Measurements from ENCODE around the gene HEG1. TPM values are rescaled to one million over a fixed set of nuclear protein-coding genes. Genes with fewer than 3 reads are reported as not detected.

The HEG1 gene
- total RNA-seq, 3 donors from 2014 or later (not counting 1 experiment from before 2014, with no cell fraction given), result 52.1 to 83.5 (median 68.1) TPM

- H3K36me3 Mint-ChIP-seq, result peaks cover 19% of the 10 kb centered on the region
- Histone ChIP-seq H3K27ac (ENCODE audit: low read length) (no peak overlapping the region), H3K36me3 (ENCODE audit: control insufficient read depth, insufficient read depth, low read length) (peaks cover 87% of the 10 kb centered on the region), H3K27me3 (ENCODE audit: control insufficient read depth, insufficient read depth, low read length) (no peaks in the 10 kb centered on the region), H3K4me3 (ENCODE audit: low read length) (no peak overlapping the region), H3K4me1 (ENCODE audit: control insufficient read depth, insufficient read depth, low read length) (peaks cover 28% of the 10 kb centered on the region), H3K9me3 (ENCODE audit: control insufficient read depth, insufficient read depth, low read length) (no peaks in the 10 kb centered on the region)
- intact Hi-C loops (cut with micrococcal nuclease), result no loop called here
- no peak for ATAC-seq
- peaks cover 26 to 29% of the 10 kb centered on the region in 2 donors for H3K4me1 Mint-ChIP-seq
- no peaks in the 10 kb centered on the region for H3K27me3 Mint-ChIP-seq (ENCODE audit: low read depth in 2 of 2)
- H3K4me3 Mint-ChIP-seq, result no peak overlapping the region
- DNase-seq, result no peak
- H3K9me3 Mint-ChIP-seq, result no peaks in the 10 kb centered on the region
- no peak for TF ChIP-seq CTCF (IDR thresholded peaks at IDR 0.05)
- H3K27ac Mint-ChIP-seq, result no peak overlapping the region
- WGBS (ENCODE audit: insufficient coverage), result 92% methylated on average over 3 of the region's 4 CpGs
Measured at GRCh38 chr3:125005222-125005621, 50.6 kb downstream of the HEG1 start.

DNA sequence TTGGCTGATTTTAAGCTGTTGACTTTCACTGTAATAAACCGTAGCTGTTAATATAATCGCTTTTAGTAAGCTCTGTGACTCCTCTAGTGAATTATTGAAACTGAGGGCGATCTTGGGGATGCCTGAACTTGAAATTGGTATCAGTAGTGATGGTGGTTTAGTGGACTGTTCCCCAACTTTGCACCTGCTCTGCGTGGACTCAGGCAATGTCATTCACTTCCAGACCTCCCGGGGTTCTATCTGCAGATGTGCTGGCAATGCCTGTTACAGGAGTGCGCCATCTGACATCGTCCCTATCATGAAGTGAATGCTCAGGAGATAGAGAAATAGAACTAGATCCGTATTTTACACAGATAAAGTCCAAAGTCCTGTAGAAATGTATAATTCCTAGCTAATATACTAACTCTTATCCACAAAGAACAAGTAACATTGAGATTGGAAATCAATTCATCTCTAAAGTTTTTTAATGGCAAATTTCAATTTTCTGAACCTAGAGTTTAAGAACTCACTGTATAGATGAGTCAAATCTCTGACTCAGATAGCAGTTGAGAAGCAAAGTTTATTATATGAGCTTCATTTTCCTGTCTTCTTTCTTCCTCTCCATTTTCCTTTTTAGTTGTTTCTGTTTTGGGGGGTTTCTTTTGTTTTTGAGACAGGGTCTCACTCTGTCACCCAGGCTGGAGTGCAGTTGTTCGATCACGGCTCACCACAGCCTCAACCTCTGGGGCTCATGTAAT, 51.8 kb downstream of the HEG1 start:
- H3K4me1 Mint-ChIP-seq, result peaks cover 15 to 20% of the 10 kb centered on the region in 2 donors
- peaks cover 90% of the 10 kb centered on the region for H3K36me3 ChIP-seq (ENCODE audit: control insufficient read depth, insufficient read depth, low read length)
- 90% methylated on average over 10 of the region's 10 CpGs for WGBS (ENCODE audit: insufficient coverage)
- no peaks in the 10 kb centered on the region for H3K27me3 ChIP-seq (ENCODE audit: control insufficient read depth, insufficient read depth, low read length)
- peaks cover 19% of the 10 kb centered on the region for H3K36me3 Mint-ChIP-seq
- H3K27ac Mint-ChIP-seq, result peak overlapping the region; percentile 27 to 59
- ATAC-seq (no peak), DNase-seq (no peak)
- H3K9me3 Mint-ChIP-seq, result no peaks in the 10 kb centered on the region
- H3K9me3 ChIP-seq (ENCODE audit: control insufficient read depth, insufficient read depth, low read length), result no peaks in the 10 kb centered on the region
- H3K4me3 Mint-ChIP-seq, result no peak overlapping the region
- H3K27ac ChIP-seq (ENCODE audit: low read length), result no peak overlapping the region
- H3K27me3 Mint-ChIP-seq (ENCODE audit: low read depth in 2 of 2), result no peaks in the 10 kb centered on the region
- H3K4me1 ChIP-seq (ENCODE audit: control insufficient read depth, insufficient read depth, low read length), result peaks cover 19% of the 10 kb centered on the region
- H3K4me3 ChIP-seq (ENCODE audit: low read length), result no peak overlapping the region
- intact Hi-C loops (cut with micrococcal nuclease), result no loop called here
- TF ChIP-seq CTCF (IDR thresholded peaks at IDR 0.05), result no peak

- Mint-ChIP-seq H3K36me3 (peaks cover 19% of the 10 kb centered on the region), H3K9me3 (no peaks in the 10 kb centered on the region), H3K27me3 (ENCODE audit: low read depth in 2 of 2) (no peaks in the 10 kb centered on the region), H3K4me3 (no peak overlapping the region), H3K4me1 (peaks cover 9 to 13% of the 10 kb centered on the region in 2 donors), H3K27ac (peak overlapping the region; percentile 27 to 59)
- intact Hi-C loops (cut with micrococcal nuclease), result no loop called here
- Histone ChIP-seq H3K9me3 (ENCODE audit: control insufficient read depth, insufficient read depth, low read length) (no peaks in the 10 kb centered on the region), H3K27me3 (ENCODE audit: control insufficient read depth, insufficient read depth, low read length) (no peaks in the 10 kb centered on the region), H3K27ac (ENCODE audit: low read length) (no peak overlapping the region), H3K4me1 (ENCODE audit: control insufficient read depth, insufficient read depth, low read length) (peaks cover 14% of the 10 kb centered on the region), H3K36me3 (ENCODE audit: control insufficient read depth, insufficient read depth, low read length) (peaks cover 92% of the 10 kb centered on the region), H3K4me3 (ENCODE audit: low read length) (no peak overlapping the region)
- no peak for TF ChIP-seq CTCF (IDR thresholded peaks at IDR 0.05)
- DNase-seq (no peak), ATAC-seq (no peak)
- 80% methylated on average over 7 of the region's 7 CpGs for WGBS (ENCODE audit: insufficient coverage)
Measured at GRCh38 chr3:125003369-125003853, 52.4 kb downstream of the HEG1 start.

All from natural killer cell (primary cell).